A549 (cell line): Measurements from ENCODE around the gene CUEDC2.

Experiments used
- POLR2AphosphoS2 ChIP-seq: conservative IDR thresholded peaks from 2 replicates; pipeline ENCODE4 v1.6.1; 2012; ENCODE audit warnings: low read length, improper control_type of control experiment, inconsistent platforms
- TF ChIP-seq, protein P1 (sequence below): fragments of >200 bp; sonication (Bioruptor Twin); formaldehyde crosslinking; IDR thresholded peaks from 3 replicates; pipeline ENCODE4 v1.5.1; 2016

DNA sequence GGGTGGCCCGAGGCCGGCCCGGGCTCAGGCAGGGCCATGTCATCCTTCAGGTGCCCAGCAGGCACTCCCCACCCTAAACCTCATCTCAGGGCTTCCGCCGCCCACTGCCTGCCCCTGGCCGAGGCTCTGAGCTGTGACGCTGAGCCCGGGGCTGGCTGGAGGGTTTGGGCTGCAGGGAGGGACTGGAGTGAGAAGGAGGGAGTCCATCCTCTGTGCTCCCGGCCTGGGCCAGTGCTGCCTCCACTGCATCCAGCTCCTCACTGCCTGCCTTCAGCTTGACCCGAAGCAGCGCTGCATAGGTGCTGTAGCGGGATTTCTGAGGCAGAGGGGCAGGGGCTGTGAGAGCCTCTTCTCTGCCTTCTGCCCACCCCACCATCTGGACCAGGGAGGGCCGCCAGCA is 29.3 kb downstream of the CUEDC2 start:
- TF ChIP-seq, protein P1, sequence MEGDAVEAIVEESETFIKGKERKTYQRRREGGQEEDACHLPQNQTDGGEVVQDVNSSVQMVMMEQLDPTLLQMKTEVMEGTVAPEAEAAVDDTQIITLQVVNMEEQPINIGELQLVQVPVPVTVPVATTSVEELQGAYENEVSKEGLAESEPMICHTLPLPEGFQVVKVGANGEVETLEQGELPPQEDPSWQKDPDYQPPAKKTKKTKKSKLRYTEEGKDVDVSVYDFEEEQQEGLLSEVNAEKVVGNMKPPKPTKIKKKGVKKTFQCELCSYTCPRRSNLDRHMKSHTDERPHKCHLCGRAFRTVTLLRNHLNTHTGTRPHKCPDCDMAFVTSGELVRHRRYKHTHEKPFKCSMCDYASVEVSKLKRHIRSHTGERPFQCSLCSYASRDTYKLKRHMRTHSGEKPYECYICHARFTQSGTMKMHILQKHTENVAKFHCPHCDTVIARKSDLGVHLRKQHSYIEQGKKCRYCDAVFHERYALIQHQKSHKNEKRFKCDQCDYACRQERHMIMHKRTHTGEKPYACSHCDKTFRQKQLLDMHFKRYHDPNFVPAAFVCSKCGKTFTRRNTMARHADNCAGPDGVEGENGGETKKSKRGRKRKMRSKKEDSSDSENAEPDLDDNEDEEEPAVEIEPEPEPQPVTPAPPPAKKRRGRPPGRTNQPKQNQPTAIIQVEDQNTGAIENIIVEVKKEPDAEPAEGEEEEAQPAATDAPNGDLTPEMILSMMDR: no peak
- TF ChIP-seq POLR2AphosphoS2: no peak
